ENCODE measurements around the gene ZNF578. TPM values are rescaled to one million over a fixed set of nuclear protein-coding genes. Genes with fewer than 3 reads are reported as not detected.
"Not testable (repeated sequence)": the region's sequence is repeated elsewhere in the genome, so short reads cannot be mapped to it uniquely, and the experiment has no call there.

Gene ZNF578
- total RNA-seq, 1 experiment from 2014 or later = 1.6 TPM

DNA sequence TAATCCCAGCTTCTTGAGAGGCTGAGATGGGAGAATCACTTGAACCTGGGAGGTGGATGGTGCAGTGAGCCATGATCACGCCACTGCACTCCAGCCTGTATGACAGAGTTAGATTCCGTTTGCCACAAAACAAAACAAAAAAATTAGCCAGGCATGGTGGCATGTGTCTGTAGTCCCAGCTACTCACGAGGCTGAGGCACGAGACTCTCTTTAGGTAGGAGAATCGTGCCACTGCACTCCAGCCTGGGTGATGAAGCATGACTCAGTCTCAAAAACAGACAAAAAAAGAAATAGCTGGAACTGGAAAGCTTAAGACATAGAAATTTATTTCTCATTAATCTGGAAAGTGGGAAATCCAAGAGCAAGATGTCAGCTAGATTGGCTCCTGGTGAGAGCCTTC is 53.9 kb downstream of the ZNF578 start:
- DNase-seq (ENCODE audit: low read depth) = no peak

- DNase-seq (ENCODE audit: low read depth) = no peak
These were observed 62.8 kb downstream of the ZNF578 start for GRCh38 chr19:52516191-52516590.

GRCh38 chr19:52518646-52519045 is 65.3 kb downstream of the ZNF578 start:
- DNase-seq (ENCODE audit: low read depth) = no peak

DNA sequence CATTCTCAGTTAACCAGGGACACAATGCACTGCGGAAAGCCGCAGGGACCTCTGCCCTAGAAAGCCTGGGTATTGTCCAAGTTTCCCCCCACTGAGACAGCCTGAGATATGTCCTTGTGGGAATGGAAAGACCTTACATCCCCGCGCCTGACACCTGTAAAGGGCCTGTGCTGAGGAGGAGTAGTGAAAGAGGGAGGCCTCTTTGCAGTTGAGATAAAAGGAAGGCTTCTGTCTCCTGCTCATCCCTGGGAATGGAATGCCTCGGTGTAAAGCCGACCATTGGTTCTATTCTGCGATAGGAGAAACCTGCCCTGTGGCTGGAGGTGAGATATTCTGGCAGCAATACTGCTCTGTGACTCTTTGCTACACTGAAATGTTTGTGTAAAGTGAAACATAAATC is 65.8 kb downstream of the ZNF578 start:
- not testable (repeated sequence) for DNase-seq (ENCODE audit: low read depth)

- DNase-seq (ENCODE audit: low read depth) = no peak
These were observed 66.7 kb downstream of the ZNF578 start for GRCh38 chr19:52520013-52520412.

DNA sequence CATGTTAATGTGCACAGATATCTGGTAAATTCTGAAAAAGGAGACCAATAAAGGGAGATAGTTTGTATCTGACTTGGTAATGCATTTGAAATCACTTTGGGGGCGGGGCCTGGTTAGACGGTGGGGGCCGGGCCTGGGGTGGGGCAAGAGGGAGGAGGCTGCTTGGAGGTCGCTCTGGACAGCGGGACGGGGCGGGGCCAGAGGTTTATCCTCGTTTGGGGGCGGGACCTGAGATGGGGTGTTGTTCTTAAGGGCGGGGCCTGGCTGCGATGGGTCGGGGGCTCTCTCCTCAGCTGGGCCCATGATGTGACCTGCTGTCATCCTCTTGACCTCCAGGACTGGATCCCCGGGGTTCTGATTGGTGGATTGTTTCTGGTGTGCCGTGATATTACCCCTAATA is 69.2 kb downstream of the ZNF578 start:
- no peak for DNase-seq (ENCODE audit: low read depth)

DNA sequence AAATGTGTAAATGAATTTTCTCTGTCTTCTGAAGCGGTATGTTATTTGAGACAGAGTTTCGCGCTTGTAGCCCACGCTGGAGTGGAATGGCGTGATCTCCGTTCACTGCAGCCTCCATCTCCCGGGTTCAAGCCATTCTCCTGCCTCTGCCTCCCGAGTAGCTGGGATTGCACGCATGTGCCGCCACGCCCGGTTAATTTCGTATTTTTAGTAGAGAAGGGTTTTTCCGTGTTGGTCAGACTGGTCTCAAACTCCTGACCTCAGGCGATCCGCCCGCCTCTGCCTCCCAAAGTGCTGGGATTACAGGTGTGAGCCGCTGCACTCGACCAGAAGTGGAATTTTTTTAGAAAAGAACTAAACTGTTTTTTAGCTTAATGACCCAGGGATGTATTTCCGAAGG is 70.7 kb downstream of the ZNF578 start:
- DNase-seq (ENCODE audit: low read depth) = no peak

DNA sequence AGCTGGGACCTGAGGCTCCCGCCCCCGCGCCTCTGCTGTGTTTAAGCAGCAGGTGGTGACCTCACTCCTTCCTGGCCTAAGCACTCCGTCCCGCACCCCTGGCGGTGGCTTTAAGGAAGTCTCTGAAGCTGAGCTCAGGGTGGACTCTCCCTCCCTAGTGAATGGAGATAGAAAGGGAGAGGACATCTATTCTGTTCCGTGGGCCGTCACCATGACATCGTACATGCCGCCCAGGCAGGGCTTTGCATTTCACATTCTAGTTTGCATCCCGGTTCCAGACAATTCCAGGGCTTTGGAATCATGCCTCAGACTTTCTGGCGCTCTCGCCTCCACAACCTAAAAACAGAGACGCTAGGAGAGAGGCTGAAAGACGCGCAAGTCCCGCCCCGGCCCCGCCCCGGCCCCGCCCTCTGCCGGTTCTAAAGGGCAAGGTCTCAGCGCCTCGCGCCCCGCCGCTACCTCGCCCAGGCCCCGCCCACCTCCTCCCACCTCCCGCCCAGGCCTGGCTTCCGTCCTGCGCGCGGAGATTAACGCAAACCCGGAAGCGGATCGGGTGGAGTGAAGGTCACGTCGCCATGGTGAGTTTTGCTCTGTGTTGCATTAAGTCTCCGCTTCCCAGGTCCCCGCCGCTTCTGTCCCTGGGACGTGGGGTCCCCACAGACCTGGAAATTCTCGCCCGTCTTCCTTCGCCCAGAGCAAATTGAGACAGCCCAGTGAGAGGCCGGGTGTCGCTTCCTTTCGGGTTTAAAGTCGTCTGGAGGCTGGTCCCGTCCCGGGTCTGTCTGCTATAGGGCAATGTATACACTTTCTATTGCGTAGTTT is 74.0 kb downstream of the ZNF578 start, which contains the start of gene ZNF808:
TSS of gene ZNF808 (plus strand) at position 535 of the 822 bp plus-strand sequence. CDS start 15,617 bp downstream, outside the sequence.
- peak; percentile 2 for DNase-seq (ENCODE audit: low read depth)

GRCh38 chr19:52527956-52528351 is 74.6 kb downstream of the ZNF578 start:
- DNase-seq (ENCODE audit: low read depth) = no peak

DNA sequence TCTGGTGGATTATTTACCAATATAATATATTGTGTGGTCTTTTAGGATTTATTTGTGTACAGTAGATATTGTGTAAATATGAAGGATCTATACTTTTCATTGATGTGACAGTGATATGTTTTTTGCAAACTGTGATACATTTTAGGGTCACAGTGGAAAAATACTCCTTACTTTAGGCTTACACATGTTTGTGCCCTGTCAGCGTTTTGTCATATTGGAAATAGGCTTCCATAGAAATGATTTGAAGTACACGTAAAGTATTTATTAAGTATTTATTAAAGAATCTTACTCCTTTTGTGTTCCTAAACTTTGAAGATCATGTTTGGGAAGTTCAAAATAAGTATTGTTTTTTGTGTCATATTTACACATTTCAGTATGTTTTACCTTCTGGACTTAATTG is 79.1 kb downstream of the ZNF578 start:
- no peak for DNase-seq (ENCODE audit: low read depth)

- DNase-seq (ENCODE audit: low read depth) = no peak
These were observed 80.5 kb downstream of the ZNF578 start for GRCh38 chr19:52533901-52534300.

GRCh38 chr19:52535385-52535770 is 82.0 kb downstream of the ZNF578 start:
- not testable (repeated sequence) for DNase-seq (ENCODE audit: low read depth)

DNA sequence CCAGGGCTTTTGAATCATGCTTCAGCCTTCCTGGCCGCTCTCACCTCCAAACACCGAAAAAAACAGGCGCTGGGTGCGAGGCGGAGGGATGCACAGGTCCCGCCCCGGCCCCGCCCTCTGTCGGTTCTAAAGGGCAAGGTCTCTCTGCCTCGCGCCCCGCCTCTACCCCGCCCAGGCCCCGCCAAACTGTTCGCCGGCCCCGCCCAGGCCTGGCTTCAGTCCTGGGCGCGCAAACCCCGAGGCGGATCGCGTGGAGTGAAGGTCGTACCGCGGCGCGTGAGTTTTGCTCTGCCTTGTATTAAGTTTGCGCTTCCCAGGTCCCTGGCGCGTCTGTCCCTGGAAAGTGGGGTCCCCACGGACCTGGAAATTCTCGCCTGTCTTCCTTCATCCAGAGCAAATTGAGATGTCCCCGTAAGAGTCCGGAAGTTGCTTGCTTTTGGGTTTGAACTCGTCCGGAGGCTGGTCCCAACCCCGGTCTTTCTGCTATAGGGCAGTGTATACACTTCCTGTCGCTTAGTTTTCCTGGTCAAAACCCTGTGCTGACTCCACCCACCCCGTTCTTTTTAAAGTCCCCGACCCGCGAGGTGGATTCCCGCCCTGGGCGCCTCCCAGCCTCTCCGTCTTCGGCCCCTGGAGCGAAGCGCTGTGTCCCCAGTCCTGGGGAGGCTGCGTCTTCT is 82.6 kb downstream of the ZNF578 start:
- no peak for DNase-seq (ENCODE audit: low read depth)

- no peak for DNase-seq (ENCODE audit: low read depth)
These were observed 83.1 kb downstream of the ZNF578 start for GRCh38 chr19:52536448-52536800.

DNA sequence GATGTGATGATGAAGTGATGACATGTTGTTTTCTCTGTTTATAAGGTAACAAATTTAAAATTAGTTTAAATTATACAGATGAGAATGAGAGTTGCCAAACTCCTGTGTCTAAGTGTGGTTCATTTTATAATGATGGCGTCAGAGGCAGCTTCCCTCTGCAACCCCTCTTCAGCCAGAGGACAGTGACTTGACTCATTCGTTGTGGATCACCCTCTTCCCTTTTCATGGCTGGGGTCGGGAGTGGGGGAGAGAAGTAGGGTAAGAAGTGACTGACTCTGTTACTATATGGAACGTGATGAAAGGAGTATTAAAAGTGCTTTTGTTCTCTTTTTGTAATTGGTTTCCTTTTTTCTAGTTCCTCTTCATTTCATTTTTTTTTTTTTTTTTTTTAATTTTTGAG is 85.5 kb downstream of the ZNF578 start:
- DNase-seq (ENCODE audit: low read depth) = not testable (repeated sequence)

DNA sequence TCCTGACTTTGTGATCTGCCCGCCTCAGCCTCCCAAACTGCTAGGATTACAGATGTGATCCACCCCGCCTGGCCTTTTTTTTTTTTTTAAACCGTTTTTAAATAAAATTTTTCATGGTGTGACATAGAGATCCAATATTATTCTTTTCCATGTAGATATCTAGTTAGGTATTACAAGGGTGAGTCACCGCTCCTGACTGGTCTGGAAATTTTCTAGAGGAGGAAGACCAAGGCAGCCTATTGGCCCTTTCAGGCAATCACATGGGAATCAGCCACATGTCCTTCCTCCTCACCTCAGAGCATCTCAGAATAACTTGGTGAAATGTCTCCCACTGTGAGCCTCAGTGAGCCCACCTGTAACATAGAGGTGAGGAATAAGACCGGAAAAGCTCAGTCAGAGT is 87.8 kb downstream of the ZNF578 start:
- DNase-seq (ENCODE audit: low read depth) = not testable (repeated sequence)

- no peak for DNase-seq (ENCODE audit: low read depth)
These were observed 88.3 kb downstream of the ZNF578 start for GRCh38 chr19:52541608-52542007.

- DNase-seq (ENCODE audit: low read depth) = not testable (repeated sequence)
These were observed 89.2 kb downstream of the ZNF578 start for GRCh38 chr19:52542541-52542940.

- no peak for DNase-seq (ENCODE audit: low read depth)
These were observed 89.8 kb downstream of the ZNF578 start for GRCh38 chr19:52542984-52543664.

GRCh38 chr19:52554216-52554971 is 101.0 kb downstream of the ZNF578 start:
- no peak for DNase-seq (ENCODE audit: low read depth)

DNA sequence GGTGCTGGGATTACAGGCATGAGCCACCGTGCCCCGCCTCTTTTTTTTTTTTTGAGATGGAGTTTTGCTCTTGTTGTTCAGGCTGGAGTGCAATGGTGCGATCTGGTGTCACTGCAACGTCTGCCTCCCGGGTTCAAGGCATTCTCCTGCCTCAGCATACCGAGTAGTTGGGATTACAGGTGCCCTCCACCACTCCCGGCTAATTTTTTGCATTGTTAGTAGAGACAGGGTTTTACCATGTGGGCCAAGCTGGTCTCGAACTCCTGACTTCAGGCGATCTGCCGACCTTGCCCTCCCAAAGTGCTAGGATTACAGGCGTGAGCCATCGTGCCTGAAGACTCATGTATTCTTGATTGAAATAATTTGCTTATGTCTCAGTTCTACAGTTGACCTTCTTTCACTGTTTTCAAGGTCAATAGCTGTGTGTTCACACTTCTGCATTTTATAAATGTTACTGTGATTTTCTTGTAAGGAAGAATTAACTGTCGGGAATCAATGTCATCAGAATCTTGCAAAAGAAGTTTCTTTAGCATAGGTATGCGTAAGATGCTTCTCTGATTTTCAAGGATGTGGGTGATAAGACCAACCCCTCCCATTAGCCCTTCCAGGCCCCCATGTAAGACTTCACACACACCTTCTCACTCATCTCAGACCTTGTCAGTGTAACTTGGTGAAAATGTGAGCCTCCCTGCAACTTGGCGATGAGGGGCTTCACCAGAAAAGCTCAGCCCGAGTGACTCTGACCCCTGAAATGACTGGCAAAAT is 104.1 kb downstream of the ZNF578 start:
- DNase-seq (ENCODE audit: low read depth) = no peak
